ENCODE measurements around the gene POMT1. TPM values are rescaled to one million over a fixed set of nuclear protein-coding genes. Genes with fewer than 3 reads are reported as not detected.

Gene POMT1
- total RNA-seq, 4 donors from 2014 or later = 16.6 to 62.0 (median 34.1) TPM

- no peaks in the 10 kb centered on the region for H3K27me3 ChIP-seq
- 89% methylated on average over 18 of the region's 19 CpGs for WGBS
- H3K4me1 ChIP-seq = peaks cover 30% of the 10 kb centered on the region
- TF ChIP-seq CTCF (IDR thresholded peaks at IDR 0.05) (no peak), EP300 (IDR thresholded peaks at IDR 0.05) (no peak), POLR2A (IDR thresholded peaks at IDR 0.05) (no peak)
- peaks cover 96% of the 10 kb centered on the region for H3K36me3 ChIP-seq
- no peak overlapping the region for H3K27ac ChIP-seq
- H3K9me3 ChIP-seq = no peaks in the 10 kb centered on the region
- no peak overlapping the region for H3K4me3 ChIP-seq
- no peak for DNase-seq (ENCODE audit: low spot score in 2 of 2)
These were observed 24.8 kb upstream of the POMT1 start for GRCh38 chr9:131477816-131478419.

GRCh38 chr9:131478421-131478868 lies 24.3 kb upstream of the POMT1 start:
- H3K9me3 ChIP-seq = no peaks in the 10 kb centered on the region
- no peak overlapping the region for H3K27ac ChIP-seq
- TF ChIP-seq CTCF (IDR thresholded peaks at IDR 0.05) (peak in 1 of 2 donors; percentile 45), POLR2A (IDR thresholded peaks at IDR 0.05) (no peak)
- no peak overlapping the region for H3K4me3 ChIP-seq
- no peak for DNase-seq (ENCODE audit: low spot score in 2 of 2)
- H3K36me3 ChIP-seq = peaks cover 96% of the 10 kb centered on the region
- H3K4me1 ChIP-seq = peaks cover 35% of the 10 kb centered on the region
- 51% methylated on average over 12 of the region's 12 CpGs for WGBS
- no peaks in the 10 kb centered on the region for H3K27me3 ChIP-seq

GRCh38 chr9:131478911-131479310 lies 23.8 kb upstream of the POMT1 start:
- Histone ChIP-seq H3K9me3 (no peaks in the 10 kb centered on the region), H3K27ac (no peak overlapping the region), H3K4me3 (no peak overlapping the region), H3K36me3 (peaks cover 96% of the 10 kb centered on the region), H3K27me3 (no peaks in the 10 kb centered on the region), H3K4me1 (peaks cover 40% of the 10 kb centered on the region)
- WGBS = 88% methylated on average over 10 of the region's 10 CpGs
- TF ChIP-seq CTCF (IDR thresholded peaks at IDR 0.05) (no peak), EP300 (IDR thresholded peaks at IDR 0.05) (no peak), POLR2AphosphoS5 (IDR thresholded peaks at IDR 0.05) (no peak), POLR2A (IDR thresholded peaks at IDR 0.05) (no peak)
- no peak for DNase-seq (ENCODE audit: low spot score in 2 of 2)

GRCh38 chr9:131480258-131480657 lies 22.5 kb upstream of the POMT1 start:
- H3K9me3 ChIP-seq = no peaks in the 10 kb centered on the region
- peaks cover 96% of the 10 kb centered on the region for H3K36me3 ChIP-seq
- no peaks in the 10 kb centered on the region for H3K27me3 ChIP-seq
- TF ChIP-seq EP300 (IDR thresholded peaks at IDR 0.05) = no peak
- TF ChIP-seq POLR2A (IDR thresholded peaks at IDR 0.05) = no peak
- TF ChIP-seq POLR2AphosphoS5 (IDR thresholded peaks at IDR 0.05) = no peak
- TF ChIP-seq CTCF (IDR thresholded peaks at IDR 0.05) = no peak
- peak overlapping the region; percentile 36 for H3K27ac ChIP-seq
- peaks cover 44% of the 10 kb centered on the region for H3K4me1 ChIP-seq
- WGBS = 86% methylated on average over 1 of the region's 1 CpG
- no peak for DNase-seq (ENCODE audit: low spot score in 2 of 2)
- no peak overlapping the region for H3K4me3 ChIP-seq

- peak in 1 of 3 donors; percentile 54 for TF ChIP-seq POLR2AphosphoS5 (IDR thresholded peaks at IDR 0.05)
- no peak for TF ChIP-seq POLR2A (IDR thresholded peaks at IDR 0.05)
- 59% methylated on average over 19 of the region's 19 CpGs for WGBS
- H3K27me3 ChIP-seq = no peaks in the 10 kb centered on the region
- no peaks in the 10 kb centered on the region for H3K9me3 ChIP-seq
- peak overlapping the region; percentile 77 for H3K27ac ChIP-seq
- DNase-seq (ENCODE audit: low spot score in 2 of 2) = peak in 1 of 2 donors; percentile 63
- peaks cover 96% of the 10 kb centered on the region for H3K36me3 ChIP-seq
- H3K4me3 ChIP-seq = no peak overlapping the region
- H3K4me1 ChIP-seq = peaks cover 57% of the 10 kb centered on the region
These were observed 21.0 kb upstream of the POMT1 start for GRCh38 chr9:131481441-131482342.

All from suprapubic skin (tissue), 4 donors.